AG04449 (cell line): ENCODE measurements around the gene DHRS9.

Experiments used
- CTCF ChIA-PET: fragments of 350-600 bp; formaldehyde crosslinking; extraction: SDS; loops from one replicate; lab custom pipeline; 2021; ENCODE audit warnings: antibody characterized with exemption; lab: Yijun Ruan, JAX
- POLR2A ChIA-PET: fragments of 400-600, 350-600 bp; formaldehyde crosslinking; extraction: SDS; loops from one replicate; lab custom pipeline; 2020; ENCODE audit warnings: antibody characterized with exemption, inconsistent platforms; lab: Yijun Ruan, JAX
- DNase-seq: peaks from one replicate; pipeline ENCODE4 v3.0.0-alpha.2; 2010; ENCODE audit warnings: low read depth, low spot score
- H3K4me3 ChIP-seq: 2 replicates; pipeline ENCODE4 v1.5.1; 2011; ENCODE audit warnings: low read depth, mild to moderate bottlenecking, control low read depth, low read length
- TF ChIP-seq, protein P1 (sequence below): IDR thresholded peaks from one replicate; pipeline ENCODE4 v1.5.1; 2011; ENCODE audit warnings: mild to moderate bottlenecking, moderate library complexity, low read length, control low read depth, inconsistent platforms; ENCODE audit not compliant: insufficient read depth; ENCODE audit errors: missing control alignments

The DHRS9 gene

DNA sequence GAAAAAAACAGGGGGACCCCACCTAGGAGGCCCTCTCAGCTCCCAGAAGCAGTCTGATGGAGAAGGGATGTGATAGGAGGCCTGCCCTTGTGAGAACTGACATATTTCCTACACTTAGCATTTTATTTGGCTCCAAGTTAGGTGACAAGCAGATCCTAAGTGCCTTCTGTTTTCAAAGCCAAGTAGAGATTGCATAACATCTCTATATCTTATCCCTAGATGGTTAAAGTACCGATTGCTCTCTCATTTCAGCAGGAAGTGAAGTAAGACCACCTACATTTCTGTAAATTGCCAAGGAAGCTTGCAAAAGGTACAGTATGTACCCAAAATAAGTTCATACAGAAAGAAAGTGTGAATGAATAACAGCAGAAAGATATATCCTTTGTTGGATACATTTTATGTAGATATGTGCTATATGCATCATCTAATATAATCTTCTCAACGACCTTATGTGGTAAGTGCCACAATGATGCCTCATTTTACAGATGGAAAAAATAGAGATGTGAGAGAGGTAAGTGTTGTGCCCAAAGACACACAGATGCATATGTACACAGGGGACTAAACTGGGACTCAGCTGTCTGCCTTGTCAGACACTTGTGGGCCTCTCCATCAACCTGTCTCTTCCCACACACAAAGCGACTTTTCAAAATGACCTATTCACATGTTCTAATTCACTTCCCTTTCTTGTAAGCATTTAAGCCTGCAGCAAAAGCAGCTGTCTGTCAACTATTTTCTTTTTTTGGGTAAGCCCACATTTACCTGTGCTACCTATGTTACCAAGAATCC is 38.9 kb downstream of the DHRS9 start:
- no peak overlapping the region for H3K4me3 ChIP-seq
- TF ChIP-seq, protein P1, sequence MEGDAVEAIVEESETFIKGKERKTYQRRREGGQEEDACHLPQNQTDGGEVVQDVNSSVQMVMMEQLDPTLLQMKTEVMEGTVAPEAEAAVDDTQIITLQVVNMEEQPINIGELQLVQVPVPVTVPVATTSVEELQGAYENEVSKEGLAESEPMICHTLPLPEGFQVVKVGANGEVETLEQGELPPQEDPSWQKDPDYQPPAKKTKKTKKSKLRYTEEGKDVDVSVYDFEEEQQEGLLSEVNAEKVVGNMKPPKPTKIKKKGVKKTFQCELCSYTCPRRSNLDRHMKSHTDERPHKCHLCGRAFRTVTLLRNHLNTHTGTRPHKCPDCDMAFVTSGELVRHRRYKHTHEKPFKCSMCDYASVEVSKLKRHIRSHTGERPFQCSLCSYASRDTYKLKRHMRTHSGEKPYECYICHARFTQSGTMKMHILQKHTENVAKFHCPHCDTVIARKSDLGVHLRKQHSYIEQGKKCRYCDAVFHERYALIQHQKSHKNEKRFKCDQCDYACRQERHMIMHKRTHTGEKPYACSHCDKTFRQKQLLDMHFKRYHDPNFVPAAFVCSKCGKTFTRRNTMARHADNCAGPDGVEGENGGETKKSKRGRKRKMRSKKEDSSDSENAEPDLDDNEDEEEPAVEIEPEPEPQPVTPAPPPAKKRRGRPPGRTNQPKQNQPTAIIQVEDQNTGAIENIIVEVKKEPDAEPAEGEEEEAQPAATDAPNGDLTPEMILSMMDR, result no peak
- no peak for DNase-seq
- ChIA-PET POLR2A (no interaction called here), CTCF (interaction anchor here (0.8 to 5.5 kb wide), 6 partner anchors 10 to 299 kb away, joined by 3 to 53 read pairs (median 15); no protein-coding TSS in a partner anchor)

DNA sequence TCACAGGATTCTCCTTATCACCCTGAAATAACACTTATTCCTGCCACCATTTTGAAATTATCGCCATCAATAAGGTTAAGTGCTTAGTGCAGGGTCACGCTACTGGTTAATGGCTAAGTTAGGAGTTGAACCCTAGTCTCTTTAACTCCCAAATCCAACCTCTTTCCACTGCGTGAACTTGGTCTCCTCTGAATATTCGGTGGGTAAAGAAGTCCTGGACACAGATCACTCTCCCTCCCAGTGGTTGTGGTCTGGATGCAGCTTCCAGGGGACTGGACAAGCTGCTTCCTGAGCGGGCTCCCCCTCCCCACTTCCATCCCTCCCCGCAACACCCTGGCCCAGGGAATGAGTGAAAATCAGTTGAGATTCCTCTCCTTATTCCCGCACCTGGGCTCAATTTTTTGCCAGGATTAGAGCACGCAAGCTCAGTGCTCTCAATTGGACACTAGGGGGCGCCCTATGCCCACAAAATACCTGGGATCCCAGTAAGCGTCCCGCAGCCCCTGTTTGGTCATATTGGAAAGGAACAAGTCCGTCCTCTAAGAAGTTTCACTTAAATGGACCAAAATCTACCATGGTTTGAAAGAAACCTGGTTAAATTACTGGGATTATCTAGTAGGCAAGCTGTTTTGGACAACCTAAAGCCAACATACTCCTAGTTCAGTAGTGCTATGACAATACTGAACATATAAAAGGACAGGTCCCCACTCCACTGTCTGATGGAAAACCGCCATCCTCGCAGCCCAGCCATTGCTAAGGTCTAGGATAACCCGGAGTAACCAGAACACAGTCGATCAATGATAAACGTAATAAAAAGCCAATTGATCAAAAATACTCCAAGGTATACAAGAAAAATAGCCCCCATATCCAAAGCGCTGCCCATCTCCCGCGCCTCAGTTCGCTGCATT is 40.4 kb downstream of the DHRS9 start:
- CTCF ChIA-PET, result interaction anchor here (0.9 to 5.5 kb wide), 13 partner anchors 9 to 297 kb away, joined by 3 to 53 read pairs (median 6); no protein-coding TSS in a partner anchor
- peak; percentile 21 for DNase-seq
- POLR2A ChIA-PET, result no interaction called here
- no peak overlapping the region for H3K4me3 ChIP-seq
- TF ChIP-seq, protein P1, result peak; percentile 77

DNA sequence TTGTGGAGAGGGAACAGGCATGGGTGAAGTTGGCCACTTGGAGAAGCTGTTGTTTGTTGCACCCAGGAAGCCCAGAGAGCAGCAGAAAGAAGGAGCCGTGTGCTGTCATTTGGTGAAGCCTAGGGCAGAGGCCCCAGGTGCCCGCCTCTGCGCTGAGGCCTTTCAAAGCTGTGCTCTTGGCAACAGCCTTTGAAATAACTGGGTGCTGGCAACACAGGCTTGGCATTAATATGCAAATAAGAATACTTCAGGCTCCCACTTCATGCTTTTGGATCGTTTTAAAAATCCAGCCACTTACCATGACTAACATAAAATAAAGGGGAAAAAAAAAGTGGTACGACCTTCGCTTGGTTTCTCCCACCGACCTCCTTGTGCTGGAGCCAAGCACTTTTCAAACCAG is 41.1 kb downstream of the DHRS9 start:
- DNase-seq, result no peak
- CTCF ChIA-PET, result interaction anchor here (1.2 to 5.5 kb wide), 11 partner anchors 9 to 112 kb away, joined by 3 to 53 read pairs (median 6); no protein-coding TSS in a partner anchor
- TF ChIP-seq, protein P1, result no peak
- POLR2A ChIA-PET, result no interaction called here
- no peak overlapping the region for H3K4me3 ChIP-seq

DNA sequence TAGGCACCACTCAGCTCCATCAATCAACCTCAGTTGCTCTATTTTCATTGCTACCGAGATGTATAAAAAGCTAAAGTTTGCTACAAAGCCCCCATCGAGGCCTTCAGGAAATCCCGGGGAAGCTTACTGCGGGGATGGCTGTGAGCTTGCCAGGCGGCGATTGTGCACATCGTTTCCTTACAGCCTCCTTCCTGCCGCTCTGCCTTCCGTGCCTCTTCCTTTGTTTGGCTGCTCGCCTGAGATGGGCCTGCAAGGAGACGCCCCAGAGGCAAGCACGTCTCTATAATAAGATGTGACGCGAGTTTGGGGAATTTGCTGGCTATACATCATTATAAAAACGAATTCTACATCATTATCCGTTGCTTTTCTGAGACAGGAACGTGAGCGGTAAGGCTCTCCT is 41.6 kb downstream of the DHRS9 start:
- ChIA-PET CTCF (interaction anchor here (1.5 to 5.5 kb wide), 7 partner anchors 8 to 111 kb away, joined by 4 to 53 read pairs (median 7); no protein-coding TSS in a partner anchor), POLR2A (no interaction called here)
- TF ChIP-seq, protein P1, result no peak
- H3K4me3 ChIP-seq, result no peak overlapping the region
- DNase-seq, result no peak

DNA sequence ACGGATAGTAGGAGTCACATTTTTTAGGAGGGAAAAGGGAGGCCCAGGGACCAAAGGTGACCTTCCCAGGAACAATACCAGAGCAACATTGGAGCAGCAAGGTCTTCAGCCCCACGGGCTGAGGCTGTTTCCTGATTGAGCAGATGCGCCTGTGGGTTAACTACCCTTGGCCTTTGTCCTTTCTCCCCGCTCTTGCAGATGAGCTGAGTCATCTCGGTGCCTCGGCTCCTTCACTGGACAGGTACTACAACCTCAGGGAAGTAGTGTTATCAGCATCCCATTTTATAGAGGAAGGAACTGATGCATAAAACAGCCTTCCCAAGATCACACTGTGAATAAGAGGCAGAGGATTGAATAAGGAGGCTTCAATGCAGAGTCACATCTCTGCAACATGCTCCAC is 43.5 kb downstream of the DHRS9 start:
- no peak overlapping the region for H3K4me3 ChIP-seq
- TF ChIP-seq, protein P1, result no peak
- POLR2A ChIA-PET, result no interaction called here
- DNase-seq, result no peak
- CTCF ChIA-PET, result interaction anchor here (5.5 kb wide), 1 partner anchor 19 kb away, joined by 53 read pairs; no protein-coding TSS in a partner anchor
